BE2C (cell line): ENCODE data around the gene ALDH3A2.

Experiments used
- DNase-seq: peaks from one replicate; pipeline ENCODE4 v3.0.0-alpha.2; 2020
- H3K27me3 ChIP-seq: fragments of 250-450 bp; sonication (Bioruptor Pico); 2 replicates; pipeline ENCODE4 v1.5.1; 2020; ENCODE audit warnings: mild to moderate bottlenecking
- H3K36me3 ChIP-seq: fragments of 250-450 bp; sonication (Bioruptor Pico); 2 replicates; pipeline ENCODE4 v1.5.1; 2020; ENCODE audit warnings: mild to moderate bottlenecking
- H3K4me1 ChIP-seq: fragments of 250-450 bp; sonication (Bioruptor Pico); 2 replicates; pipeline ENCODE4 v1.5.1; 2020
- H3K4me3 ChIP-seq: 2 replicates; pipeline ENCODE4 v1.5.1; 2011; ENCODE audit warnings: low read depth, low read length
- H3K9me3 ChIP-seq: fragments of 250-450 bp; sonication (Bioruptor Pico); 2 replicates; pipeline ENCODE4 v1.5.1; 2020
- CTCF ChIP-seq: IDR thresholded peaks from 2 replicates; pipeline ENCODE4 v1.5.1; 2012; ENCODE audit warnings: mild to moderate bottlenecking, low read depth, low read length

Gene ALDH3A2

GRCh38 chr17:19670908-19671307 is 22.4 kb downstream of the ALDH3A2 start:
- H3K36me3 ChIP-seq: no peaks in the 10 kb centered on the region
- H3K4me3 ChIP-seq: no peak overlapping the region
- H3K9me3 ChIP-seq: no peaks in the 10 kb centered on the region
- H3K4me1 ChIP-seq: no peaks in the 10 kb centered on the region
- TF ChIP-seq CTCF: no peak
- DNase-seq: no peak
- no peaks in the 10 kb centered on the region for H3K27me3 ChIP-seq

- no peak for TF ChIP-seq CTCF
- DNase-seq: no peak
- Histone ChIP-seq H3K36me3 (no peaks in the 10 kb centered on the region), H3K4me3 (no peak overlapping the region), H3K4me1 (no peaks in the 10 kb centered on the region), H3K27me3 (no peaks in the 10 kb centered on the region), H3K9me3 (no peaks in the 10 kb centered on the region)
These were observed 22.9 kb downstream of the ALDH3A2 start for GRCh38 chr17:19671433-19671832.

- no peak overlapping the region for H3K4me3 ChIP-seq
- H3K4me1 ChIP-seq: no peaks in the 10 kb centered on the region
- H3K36me3 ChIP-seq: no peaks in the 10 kb centered on the region
- H3K27me3 ChIP-seq: no peaks in the 10 kb centered on the region
- TF ChIP-seq CTCF: no peak
- no peak for DNase-seq
- no peaks in the 10 kb centered on the region for H3K9me3 ChIP-seq
These were observed 23.6 kb downstream of the ALDH3A2 start for GRCh38 chr17:19672009-19672750.

- Histone ChIP-seq H3K27me3 (no peaks in the 10 kb centered on the region), H3K4me3 (no peak overlapping the region), H3K9me3 (no peaks in the 10 kb centered on the region), H3K36me3 (no peaks in the 10 kb centered on the region), H3K4me1 (no peaks in the 10 kb centered on the region)
- no peak for TF ChIP-seq CTCF
- no peak for DNase-seq
These were observed 25.1 kb downstream of the ALDH3A2 start for GRCh38 chr17:19673623-19674022.

- H3K4me3 ChIP-seq: no peak overlapping the region
- no peak for DNase-seq
- TF ChIP-seq CTCF: no peak
- no peaks in the 10 kb centered on the region for H3K4me1 ChIP-seq
- H3K27me3 ChIP-seq: no peaks in the 10 kb centered on the region
- no peaks in the 10 kb centered on the region for H3K9me3 ChIP-seq
- H3K36me3 ChIP-seq: no peaks in the 10 kb centered on the region
These were observed 28.3 kb downstream of the ALDH3A2 start for GRCh38 chr17:19676896-19677295.

- no peak for TF ChIP-seq CTCF
- H3K27me3 ChIP-seq: no peaks in the 10 kb centered on the region
- no peaks in the 10 kb centered on the region for H3K4me1 ChIP-seq
- DNase-seq: no peak
- H3K9me3 ChIP-seq: no peaks in the 10 kb centered on the region
- no peak overlapping the region for H3K4me3 ChIP-seq
- H3K36me3 ChIP-seq: no peaks in the 10 kb centered on the region
These were observed 29.3 kb downstream of the ALDH3A2 start for GRCh38 chr17:19677736-19678379.
